GM18507 (cell line): Measurements from ENCODE around the gene PLEKHH2.
"Not testable (repeated sequence)": the region's sequence is repeated elsewhere in the genome, so short reads cannot be mapped to it uniquely, and the experiment has no call there.

Source experiments
- DNase-seq: peaks from one replicate; pipeline ENCODE4 v3.0.0; 2011; ENCODE audit warnings: low read depth; ENCODE audit not compliant: insufficient read length; ENCODE audit errors: extremely low spot score
- FAIRE-seq: peaks from 2 replicates; lab custom pipeline; 2011; peaks lifted over from hg19 to GRCh38; lab: Jason Lieb, UNC

Gene PLEKHH2

DNA sequence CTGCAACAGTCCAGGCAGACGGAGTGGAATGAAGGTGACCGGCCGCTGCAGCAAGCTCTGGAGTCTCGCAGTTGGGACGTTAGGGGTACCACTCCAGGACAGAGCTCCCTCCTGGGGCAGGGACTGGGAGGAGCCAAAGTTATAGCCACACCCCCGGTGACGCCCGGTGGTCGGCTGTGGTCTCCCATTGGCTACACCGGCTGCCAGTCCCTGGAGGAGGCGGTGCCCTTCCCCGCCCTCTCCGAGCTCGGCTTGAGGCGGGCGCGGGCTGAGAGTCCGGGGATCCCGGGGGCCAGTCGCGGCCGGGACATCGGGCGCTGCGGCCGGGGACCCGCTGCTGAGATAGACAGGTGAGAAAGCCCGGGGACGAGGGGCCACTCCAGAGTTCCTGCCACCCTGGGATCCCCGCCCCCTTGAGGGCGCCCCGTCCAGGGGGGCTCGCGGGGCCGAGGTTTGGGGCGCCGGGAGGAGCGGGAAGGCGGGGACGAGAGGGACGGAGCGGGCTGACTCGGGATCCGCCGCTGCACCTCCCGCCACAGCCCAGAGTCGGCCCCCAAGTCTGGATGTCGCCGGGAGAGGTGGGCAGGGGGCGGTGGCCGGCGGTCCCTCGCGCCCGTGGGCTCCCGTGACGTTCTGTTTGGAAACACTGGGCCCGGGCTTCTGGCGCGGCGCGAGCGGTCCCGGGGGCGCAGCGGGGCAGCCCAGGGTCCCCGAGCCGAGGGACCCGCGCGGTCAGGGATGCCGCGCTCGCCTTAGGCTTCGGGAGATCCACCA is at the start of gene PLEKHH2:
Gene PLEKHH2, plus strand, starts transcription at position 231 of the 774 bp plus-strand sequence. CDS start 7,414 bp downstream, outside the sequence.
- peak; percentile 89 for DNase-seq
- peak; percentile 77 for FAIRE-seq

DNA sequence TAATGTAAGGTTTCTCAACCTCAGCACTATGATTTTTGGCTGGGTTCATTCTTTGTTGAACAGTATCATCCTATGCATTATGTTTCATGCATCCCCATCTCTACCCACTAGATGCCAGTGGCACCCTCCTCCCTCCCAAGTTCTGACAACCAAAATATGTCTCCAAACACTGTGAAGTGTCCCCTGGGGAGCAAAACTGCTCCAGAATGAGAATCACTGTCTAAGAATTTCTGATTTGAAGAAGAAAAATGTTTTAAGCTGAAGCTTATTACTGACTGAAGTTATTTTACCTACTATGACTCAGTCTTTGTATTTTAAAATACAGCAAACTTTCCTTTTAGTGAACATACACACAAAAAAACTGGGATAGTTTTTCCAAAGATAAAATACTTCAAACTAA is 44.6 kb upstream of the PLEKHH2 start:
- peak; percentile 42 for FAIRE-seq
- no peak for DNase-seq

DNA sequence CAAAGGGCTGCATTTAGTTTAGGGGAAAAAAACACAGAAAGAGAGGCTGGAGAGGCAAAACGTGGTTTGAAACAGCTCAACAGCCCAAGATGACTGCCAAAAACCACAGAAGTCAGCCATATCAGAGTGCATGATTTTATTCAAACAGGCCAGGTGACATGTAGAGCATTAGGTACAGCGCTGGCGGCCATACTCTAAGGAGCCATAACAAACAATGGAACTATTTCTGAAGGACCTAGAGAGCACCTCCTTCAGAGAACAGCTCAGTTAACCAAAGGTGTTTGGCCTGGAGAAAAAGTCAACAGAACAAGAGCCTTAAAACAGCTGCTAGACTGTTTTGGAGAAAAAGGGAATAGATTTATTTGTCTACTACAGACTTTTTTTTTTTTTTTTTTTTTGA is 43.8 kb upstream of the PLEKHH2 start:
- no peak for FAIRE-seq

GRCh38 chr2:43594875-43595274 is 42.2 kb upstream of the PLEKHH2 start:
- FAIRE-seq (no peak), DNase-seq (no peak)

More for the DNA sequence above, 43.8 kb upstream of the PLEKHH2 start:
- no peak for DNase-seq

- peak; percentile 99 for FAIRE-seq
- peak; percentile 94 for DNase-seq
Measured at GRCh38 chr2:43595603-43596412, 41.3 kb upstream of the PLEKHH2 start, which contains the start of gene THADA. Gene THADA (minus strand): TSS chr2:43596038. CDS start chr2:43592392, 3,646 bp downstream.

DNA sequence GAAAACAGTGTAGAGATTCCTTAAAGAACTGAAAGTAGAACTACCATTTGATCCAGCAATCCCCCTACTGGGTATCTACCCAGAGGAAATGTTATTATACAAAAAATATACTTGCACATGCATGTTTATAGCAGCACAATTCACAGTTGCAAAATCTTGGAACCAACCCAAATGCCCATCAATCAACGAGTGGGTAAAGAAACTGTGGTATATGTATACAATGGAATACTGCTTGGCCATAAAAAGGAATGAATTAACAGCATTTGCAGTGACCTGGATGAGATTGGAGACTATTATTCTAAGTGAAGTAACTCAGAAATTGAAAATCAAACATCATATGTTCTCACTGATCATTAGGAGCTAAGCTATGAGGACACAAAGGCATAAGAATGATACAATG is 36.5 kb upstream of the PLEKHH2 start:
- DNase-seq, FAIRE-seq: not testable (repeated sequence)

GRCh38 chr2:43604674-43605073 is 32.4 kb upstream of the PLEKHH2 start:
- FAIRE-seq = no peak
- no peak for DNase-seq

DNA sequence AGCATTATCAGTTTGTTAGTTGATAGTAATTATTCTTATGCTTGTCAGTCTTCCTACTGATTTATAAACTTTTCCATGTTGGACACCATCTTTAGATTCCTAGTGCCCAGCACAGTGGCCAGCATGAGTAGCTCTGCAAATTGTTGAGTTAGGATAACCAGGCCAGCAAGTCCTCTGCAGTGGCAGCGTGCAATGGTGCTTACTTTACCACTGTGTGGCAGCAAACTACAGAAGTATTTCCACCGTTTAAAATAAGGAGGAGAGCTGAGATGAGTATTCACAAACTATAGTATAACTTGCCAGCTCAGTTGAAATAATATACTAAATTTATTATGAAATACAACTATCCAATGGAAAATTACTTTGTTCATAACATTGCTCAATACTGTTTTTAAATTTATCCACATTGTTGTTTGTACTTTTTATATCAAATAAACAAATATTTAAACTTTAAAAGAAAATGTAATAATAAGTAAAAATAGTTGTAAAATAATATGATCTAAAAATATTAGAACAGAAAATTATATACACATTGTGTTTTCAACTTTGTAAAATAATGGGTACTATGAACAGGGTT is 31.9 kb upstream of the PLEKHH2 start:
- FAIRE-seq = peak; percentile 45
- DNase-seq = peak; percentile 20

- FAIRE-seq = no peak
- DNase-seq = no peak
Measured at GRCh38 chr2:43605851-43606250, 31.2 kb upstream of the PLEKHH2 start.

DNA sequence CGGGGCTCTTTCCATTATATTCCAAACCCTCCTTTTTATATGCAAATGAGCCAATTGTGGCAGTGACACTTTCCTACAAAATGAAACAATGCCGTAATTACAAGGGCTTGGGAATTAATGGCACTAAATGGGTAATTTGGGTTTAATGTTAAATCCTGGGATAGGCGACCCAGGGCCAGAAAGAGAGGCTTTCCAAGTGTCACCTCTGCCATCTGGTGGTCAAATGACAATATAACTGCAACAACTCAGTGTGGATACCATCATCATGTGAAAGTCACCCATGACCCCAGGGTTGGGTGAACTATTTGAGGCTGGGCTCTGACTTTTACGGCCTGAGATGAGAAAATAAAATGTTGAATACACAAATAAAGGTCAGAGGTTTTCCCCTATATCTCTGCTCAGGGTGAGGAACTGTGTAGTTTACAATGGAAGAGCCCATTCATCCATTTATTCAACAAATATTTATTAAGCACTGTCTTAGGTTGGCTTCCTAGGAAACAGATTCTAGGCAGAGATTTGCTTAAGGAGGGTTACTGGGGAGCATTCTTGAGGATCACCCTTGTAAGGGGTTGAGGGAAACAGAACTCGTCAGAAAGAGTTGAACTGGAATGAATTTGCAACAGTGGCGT is 27.7 kb upstream of the PLEKHH2 start:
- peak; percentile 75 for FAIRE-seq
- DNase-seq = no peak

GRCh38 chr2:43610361-43610760 is 26.7 kb upstream of the PLEKHH2 start:
- no peak for FAIRE-seq
- DNase-seq = no peak

DNA sequence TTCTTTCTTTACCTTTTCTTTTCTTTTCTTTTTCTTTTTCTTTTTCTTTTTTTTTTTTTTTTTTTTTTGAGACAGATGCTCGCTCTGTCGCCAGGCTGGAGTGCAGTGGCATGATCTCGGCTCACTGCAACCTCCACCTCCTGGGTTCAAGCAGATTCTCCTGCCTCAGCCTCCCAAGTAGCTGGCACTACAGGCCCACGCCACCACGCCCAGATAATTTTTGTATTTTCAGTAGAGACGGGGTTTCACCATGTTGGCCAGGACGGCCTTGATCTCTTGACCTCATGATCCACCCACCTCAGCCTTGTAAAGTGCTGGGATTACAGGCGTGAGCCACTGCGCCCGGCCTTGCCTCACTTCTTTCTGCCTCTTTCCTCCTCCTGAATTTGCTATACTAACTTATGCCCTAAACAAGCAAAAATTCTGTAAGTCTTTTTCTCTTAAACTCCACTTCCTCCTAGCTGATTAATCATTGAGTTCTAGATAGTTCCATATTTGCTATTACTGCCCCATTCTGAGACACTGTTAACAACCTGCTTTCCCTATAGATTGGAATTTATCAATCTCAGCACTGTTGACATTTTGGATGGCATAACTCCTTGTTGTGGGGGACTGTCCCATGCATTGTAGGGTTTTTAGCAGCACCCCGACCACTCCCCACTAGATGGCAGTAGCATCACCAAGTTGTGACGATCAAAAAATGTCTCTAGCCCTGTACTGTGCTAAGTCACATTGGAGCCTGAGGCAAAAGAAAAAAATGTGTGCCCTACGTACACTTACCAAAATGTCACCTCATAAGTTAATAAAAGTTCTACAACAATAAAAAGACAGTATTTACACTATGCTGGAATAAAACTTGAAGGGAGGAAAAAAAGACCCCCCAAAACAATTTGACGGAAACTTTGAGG is 24.8 kb upstream of the PLEKHH2 start:
- peak; percentile 82 for FAIRE-seq
- DNase-seq = no peak

DNA sequence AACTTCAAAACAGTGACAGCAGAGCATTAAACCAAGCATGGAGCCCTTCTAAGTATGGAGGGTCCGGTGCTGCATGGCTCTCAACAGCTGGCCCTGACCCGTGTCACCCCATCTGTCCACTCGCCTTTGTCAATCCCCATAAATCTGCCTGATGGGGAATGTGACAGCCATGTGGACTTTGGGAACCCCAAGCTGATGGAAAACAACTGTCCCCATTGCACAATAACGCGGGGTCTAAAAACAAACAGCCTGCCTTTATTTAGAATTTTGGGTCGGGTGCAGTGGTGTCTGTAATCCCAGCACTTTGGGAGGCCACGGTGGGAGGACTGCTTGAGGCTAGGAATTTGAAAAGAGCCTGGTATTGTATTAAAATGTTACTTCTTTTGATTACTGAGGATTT is 24.1 kb upstream of the PLEKHH2 start:
- FAIRE-seq (no peak), DNase-seq (no peak)

GRCh38 chr2:43616967-43617680 is 19.9 kb upstream of the PLEKHH2 start:
- FAIRE-seq = no peak
- DNase-seq = no peak

GRCh38 chr2:43619511-43619910 is 17.5 kb upstream of the PLEKHH2 start:
- DNase-seq (no peak), FAIRE-seq (no peak)

- FAIRE-seq = no peak
- DNase-seq = no peak
Measured at GRCh38 chr2:43622931-43623451, 14.1 kb upstream of the PLEKHH2 start.

DNA sequence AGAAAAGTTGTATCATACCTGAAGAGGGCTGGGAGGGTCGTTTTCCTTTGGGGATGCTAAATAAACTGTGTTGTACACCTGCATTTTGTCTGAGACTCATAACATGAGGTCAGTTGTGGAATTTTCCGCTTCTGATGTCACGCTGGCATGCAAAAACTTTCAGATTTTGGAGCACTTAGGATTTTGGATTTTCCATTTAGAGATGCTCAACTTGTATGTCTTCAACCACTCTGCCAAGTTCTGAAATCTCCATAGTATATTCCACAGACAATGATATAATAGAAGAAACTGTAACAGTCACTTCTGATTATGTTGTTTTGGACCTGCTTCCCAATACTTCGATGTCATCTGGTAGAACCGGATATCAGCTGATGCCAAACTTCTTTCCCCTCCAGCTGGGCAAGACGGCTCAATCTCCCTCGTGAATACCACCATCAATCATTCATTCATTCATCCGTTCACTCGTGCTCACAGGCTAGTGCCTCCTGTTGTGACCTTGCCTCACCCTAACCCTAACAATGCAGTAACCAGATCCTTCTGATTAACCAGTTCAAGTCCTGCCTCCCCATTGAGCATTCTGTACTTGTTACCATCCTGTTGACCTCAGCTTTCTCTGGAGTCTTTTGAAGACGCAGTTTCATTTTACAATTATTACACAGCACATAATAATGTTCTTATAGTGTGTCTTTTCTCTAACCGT is 5.3 kb upstream of the PLEKHH2 start:
- DNase-seq = no peak
- FAIRE-seq = no peak
